Mesothelial cell of epicardium (in vitro differentiated cells): Measurements from ENCODE around the gene SPEG. TPM values are rescaled to one million over a fixed set of nuclear protein-coding genes. Genes with fewer than 3 reads are reported as not detected.

Source experiments
- DNase-seq, 2 experiments: peaks; one replicate each; pipeline ENCODE4 v3.0.0; 2021; ENCODE audit warnings: low spot score in 2 of 2; ENCODE audit not compliant: unreplicated experiment in 2 of 2
- H3K27ac Mint-ChIP-seq: 2 replicates; pipeline ENCODE4 v1.8.0; 2021; ENCODE audit warnings: mixed read lengths
- H3K27me3 Mint-ChIP-seq: 2 replicates; pipeline ENCODE4 v1.8.0; 2021; ENCODE audit warnings: low read depth, mixed read lengths
- H3K36me3 Mint-ChIP-seq: 2 replicates; pipeline ENCODE4 v1.8.0; 2021; ENCODE audit warnings: mixed read lengths
- H3K4me1 Mint-ChIP-seq: 2 replicates; pipeline ENCODE4 v1.8.0; 2021; ENCODE audit warnings: mixed read lengths
- H3K4me3 Mint-ChIP-seq: 2 replicates; pipeline ENCODE4 v1.8.0; 2021; ENCODE audit warnings: mild to moderate bottlenecking, moderate library complexity, mixed read lengths
- H3K9me3 Mint-ChIP-seq: 2 replicates; pipeline ENCODE4 v1.8.0; 2021; ENCODE audit warnings: mixed read lengths
- CTCF ChIP-seq: fragments of 200-600 bp; sonication (generic); IDR thresholded peaks from one replicate; pipeline ENCODE4 v1.5.0; 2021; ENCODE audit warnings: antibody characterized with exemption; ENCODE audit not compliant: unreplicated experiment
- total RNA-seq: library from RNA; stranded (reverse); gene quantifications from 3 replicates; pipeline ENCODE4 v1.2.1, GENCODE V29; 2021

The SPEG gene
- total RNA-seq, 1 donor from 2014 or later: 97.7 TPM

DNA sequence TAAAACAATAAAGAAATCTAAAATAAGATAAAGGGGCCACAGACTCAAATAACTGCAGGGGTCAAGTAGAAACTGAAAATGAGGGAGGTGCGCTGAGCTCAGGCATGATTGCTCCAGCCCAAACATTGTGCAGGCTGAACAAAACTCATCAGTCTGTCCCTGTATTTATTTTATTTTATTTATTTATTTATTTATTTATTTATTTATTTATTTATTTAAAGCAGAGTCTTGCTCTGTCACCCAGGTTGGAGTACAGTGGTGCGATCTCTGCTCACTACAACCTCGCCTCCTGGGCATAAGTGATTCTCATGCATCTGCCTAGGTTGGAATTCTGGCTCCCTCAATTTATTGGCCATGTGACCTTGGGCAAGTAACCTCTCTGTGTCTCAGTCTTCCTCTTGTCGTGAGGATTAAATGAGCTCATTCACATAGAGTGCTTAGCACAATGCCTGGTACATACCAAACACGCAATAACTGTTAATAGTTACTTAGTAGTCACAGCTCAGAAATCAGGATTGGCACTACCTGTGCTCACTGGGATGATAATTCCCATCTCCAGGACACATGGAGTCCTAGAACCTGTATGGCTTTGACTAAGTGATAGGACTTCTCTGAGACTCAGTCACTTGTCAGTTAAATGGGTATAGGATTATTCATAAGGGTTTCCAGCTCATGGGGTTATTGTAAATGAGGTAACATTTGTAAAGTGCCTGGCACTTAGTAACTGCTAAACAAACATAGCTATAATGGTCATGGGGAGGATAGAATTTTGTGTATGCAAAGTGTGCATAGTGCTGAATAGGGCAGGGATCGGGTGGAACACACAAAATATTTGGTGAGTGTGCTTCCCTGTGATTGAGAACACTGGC lies 6.0 kb downstream of the SPEG start:
- Mint-ChIP-seq H3K27ac (peak overlapping the region; percentile 92), H3K27me3 (peaks cover 4% of the 10 kb centered on the region), H3K4me1 (peaks cover 26% of the 10 kb centered on the region), H3K36me3 (no peaks in the 10 kb centered on the region), H3K4me3 (peak overlapping the region; percentile 85), H3K9me3 (no peaks in the 10 kb centered on the region)
- TF ChIP-seq CTCF: no peak
- DNase-seq: no peak

DNA sequence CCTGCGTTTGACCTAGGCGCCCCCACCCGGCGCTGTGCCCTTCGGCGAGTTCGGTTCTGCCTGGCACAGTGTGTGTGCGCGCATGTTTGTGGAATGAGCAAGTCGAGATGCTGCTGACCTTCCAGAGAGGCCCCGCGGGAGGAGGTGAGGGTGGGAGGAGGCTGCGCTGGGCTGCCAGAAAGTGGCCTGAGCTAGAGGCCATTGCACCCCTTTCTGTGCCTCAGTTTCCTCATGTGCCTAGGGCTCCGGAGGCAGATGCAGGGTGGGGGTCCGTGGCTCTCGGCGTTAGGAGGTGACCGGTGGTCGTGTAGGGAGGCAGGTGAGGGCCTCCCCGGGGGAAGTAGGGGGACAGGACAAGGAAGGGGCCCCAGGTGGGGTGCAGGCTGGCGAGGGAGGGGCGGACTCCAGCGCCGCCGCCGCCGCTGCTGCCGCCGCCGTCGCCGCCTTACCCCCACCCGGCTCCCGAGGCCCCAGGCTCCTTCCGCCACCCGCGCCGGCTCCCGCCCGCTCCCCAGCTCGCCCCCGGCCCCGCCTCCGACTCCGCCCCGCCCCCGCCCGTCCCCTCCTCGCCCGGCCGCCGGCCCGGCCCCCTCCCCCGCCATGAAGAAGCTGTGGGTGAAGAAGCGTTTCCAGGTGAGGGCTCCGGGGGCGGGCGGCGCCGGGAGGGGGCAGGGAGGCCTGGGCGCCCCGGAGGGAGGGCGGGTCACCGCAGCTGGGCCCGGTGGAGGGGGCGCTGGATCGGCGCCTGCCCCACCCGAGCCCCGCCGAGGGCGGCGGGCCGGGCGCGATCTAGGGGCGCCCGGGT lies 7.0 kb downstream of the SPEG start:
- Mint-ChIP-seq H3K4me1 (peaks cover 31% of the 10 kb centered on the region), H3K9me3 (no peaks in the 10 kb centered on the region), H3K27ac (peak overlapping the region; percentile 92), H3K27me3 (no peaks in the 10 kb centered on the region), H3K36me3 (no peaks in the 10 kb centered on the region), H3K4me3 (peak overlapping the region; percentile 85)
- TF ChIP-seq CTCF: no peak
- no peak for DNase-seq

DNA sequence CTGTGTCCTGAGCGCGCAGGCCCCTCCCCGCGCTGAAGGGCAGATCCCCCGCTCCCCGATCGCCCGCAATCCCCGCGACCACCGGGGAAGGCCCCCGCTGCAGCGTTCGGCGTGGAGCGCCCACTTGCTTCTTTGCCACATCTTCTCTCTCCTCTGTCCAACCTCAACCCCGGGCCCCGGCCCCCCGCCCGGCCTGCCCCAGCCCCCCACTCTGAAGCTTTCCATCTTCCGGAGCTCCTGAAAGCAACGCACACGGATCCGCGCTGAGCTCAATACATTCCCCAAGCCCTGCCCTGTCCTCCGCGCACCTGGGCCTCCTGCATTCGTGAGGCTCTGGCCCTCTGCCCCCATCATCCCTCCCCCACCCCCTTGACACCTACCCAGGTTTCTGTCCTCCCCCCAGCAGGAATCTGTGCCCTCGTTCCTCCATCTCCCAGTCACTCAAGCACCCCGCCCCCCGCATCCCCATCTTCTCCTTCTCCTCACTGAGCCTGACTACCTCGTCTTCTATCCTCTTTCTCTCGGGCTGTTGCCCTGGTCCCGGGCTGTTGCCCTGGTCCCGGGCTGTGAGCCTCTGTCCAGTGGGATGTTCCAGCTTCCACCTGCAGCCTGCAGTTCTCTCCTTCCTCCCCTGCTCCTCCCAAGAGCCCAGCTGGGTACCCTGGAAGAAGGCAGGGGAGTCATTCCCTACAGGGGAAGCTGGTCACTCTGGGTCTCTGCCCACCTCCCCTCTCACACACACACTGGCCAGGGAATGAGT lies 7.8 kb downstream of the SPEG start:
- Mint-ChIP-seq H3K27ac (peak overlapping the region; percentile 66), H3K27me3 (peaks cover 4% of the 10 kb centered on the region), H3K36me3 (no peaks in the 10 kb centered on the region), H3K4me1 (peaks cover 31% of the 10 kb centered on the region), H3K9me3 (no peaks in the 10 kb centered on the region), H3K4me3 (peak overlapping the region; percentile 79)
- no peak for DNase-seq
- no peak for TF ChIP-seq CTCF

- H3K9me3 Mint-ChIP-seq: no peaks in the 10 kb centered on the region
- no peak for DNase-seq
- peaks cover 5% of the 10 kb centered on the region for H3K27me3 Mint-ChIP-seq
- TF ChIP-seq CTCF: no peak
- H3K4me1 Mint-ChIP-seq: peaks cover 31% of the 10 kb centered on the region
- H3K4me3 Mint-ChIP-seq: peak overlapping the region; percentile 79
- H3K36me3 Mint-ChIP-seq: no peaks in the 10 kb centered on the region
- H3K27ac Mint-ChIP-seq: peak overlapping the region; percentile 66
Measured at GRCh38 chr2:219443016-219443696, 8.5 kb downstream of the SPEG start.

DNA sequence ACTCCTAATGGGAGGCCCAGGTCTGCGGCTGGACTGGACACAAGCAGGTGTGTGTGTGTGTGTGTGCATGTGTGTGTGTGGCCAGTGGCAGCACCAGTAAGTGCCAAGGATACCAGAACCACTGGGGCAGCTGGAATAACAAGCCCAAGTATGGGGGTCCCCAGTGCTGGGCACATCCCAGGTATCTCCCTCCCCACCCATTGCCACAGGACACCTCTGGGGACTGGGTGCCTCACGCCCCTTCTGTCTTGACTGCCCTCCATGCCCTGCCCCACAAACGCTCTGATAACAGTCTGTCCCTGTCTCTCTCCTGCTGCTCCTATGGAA lies 9.0 kb downstream of the SPEG start:
- no peak for DNase-seq
- no peaks in the 10 kb centered on the region for H3K9me3 Mint-ChIP-seq
- H3K4me1 Mint-ChIP-seq: peaks cover 31% of the 10 kb centered on the region
- no peak for TF ChIP-seq CTCF
- H3K36me3 Mint-ChIP-seq: no peaks in the 10 kb centered on the region
- peak overlapping the region; percentile 26 for H3K4me3 Mint-ChIP-seq
- H3K27ac Mint-ChIP-seq: no peak overlapping the region
- H3K27me3 Mint-ChIP-seq: peaks cover 5% of the 10 kb centered on the region
